ENCODE measurements around the gene CCDC122. TPM values are rescaled to one million over a fixed set of nuclear protein-coding genes. Genes with fewer than 3 reads are reported as not detected.

CCDC122 gene
- total and polyA plus RNA-seq, 2 of the 8 experiments (the other 6 are each of a cell fraction or from before 2014, with no cell fraction given): 2.9 to 5.8 TPM

DNA sequence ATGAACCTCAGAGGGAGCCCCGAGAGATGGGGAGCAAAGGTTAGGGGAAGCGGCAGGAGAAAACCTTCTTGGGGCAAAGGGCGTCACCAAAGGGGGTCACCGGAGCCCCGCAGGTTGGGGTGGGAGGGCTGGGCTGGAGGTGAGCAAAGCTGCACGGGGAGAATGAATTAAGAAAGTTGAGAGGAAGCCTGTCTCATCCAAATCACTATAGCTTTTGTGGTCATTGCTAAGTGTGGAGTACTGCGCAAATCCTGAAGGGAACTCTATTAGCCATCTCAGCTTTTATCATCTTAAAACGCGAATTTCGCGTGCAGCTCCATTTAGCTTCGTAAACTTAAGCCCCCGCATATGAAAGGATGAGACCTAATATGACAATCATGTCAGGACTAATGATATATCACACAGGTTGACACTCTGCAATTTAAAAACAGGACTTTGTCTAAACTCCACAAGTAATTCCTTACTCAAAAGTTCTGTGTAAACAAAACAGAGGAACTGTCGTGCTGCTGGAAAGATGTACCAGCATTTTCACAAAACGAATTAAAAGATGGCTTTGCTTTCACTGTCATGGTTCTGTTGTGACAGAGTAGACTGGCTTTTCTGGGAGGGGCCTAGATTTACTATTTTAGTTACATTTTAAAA lies 795 bp upstream of the CCDC122 start:
- H3K4me2 ChIP-seq (ENCODE audit: insufficient read depth in 1 of 2, low read depth in 2 of 2, low read length in 2 of 2): peak overlapping the region; percentile 67 to 94
- no peak overlapping the region for H2BK15ac ChIP-seq (ENCODE audit: low read length)
- H3K27me3 ChIP-seq (replicated peaks in 1 of 4; ENCODE audit: control insufficient read depth in 3 of 4, extremely low read depth in 1 of 4, insufficient read depth in 3 of 4, low read length in 3 of 4): peaks cover 0 to 8% (median 4%) of the 10 kb centered on the region in 4 experiments; a peak in 4 of 7 replicates
- H3K4me1 ChIP-seq (replicated peaks in 1 of 4; ENCODE audit: control insufficient read depth in 3 of 4, insufficient read depth in 4 of 4, low read length in 3 of 4): peaks cover 1 to 6% (median 3%) of the 10 kb centered on the region in 4 experiments; a peak in 4 of 7 replicates
- no peak overlapping the region for H2BK20ac ChIP-seq (ENCODE audit: low read length)
- DNase-seq (ENCODE audit: low read depth in 1 of 2, low spot score in 2 of 2) (no peak), FAIRE-seq (no peak)
- 26% methylated on average over 15 of the region's 15 CpGs; no CpG with 5 or more reads in 1 of the 2 experiments for WGBS, 2 experiments (ENCODE audit: extremely low coverage in 1 of 2, insufficient coverage in 1 of 2, insufficient read length in 1 of 2, insufficient replicate concordance in 2 of 2, low coverage in 1 of 2, low lambda C conversion rate in 2 of 2, missing lambda C conversion rate in 1 of 2)
- H3K79me1 ChIP-seq (ENCODE audit: low read depth, low read length): no peaks in the 10 kb centered on the region
- no peak overlapping the region for H2BK120ac ChIP-seq (replicated peaks; ENCODE audit: low read depth, low read length)
- no peak overlapping the region for H3K4ac ChIP-seq (replicated peaks; ENCODE audit: insufficient read length, low read depth, low read length)
- 0 out of 2 replicates have a peak overlapping the region, but pooled peaks have one; percentile 58 for H4K8ac ChIP-seq (ENCODE audit: extremely low read depth, insufficient read depth, low read length)
- no peak overlapping the region for H3K23ac ChIP-seq (ENCODE audit: insufficient read length)
- peaks cover 8% of the 10 kb centered on the region; the same call in 1 of the 2 replicates for H3K23me2 ChIP-seq (ENCODE audit: low read depth, low read length)
- H3K4me3 ChIP-seq (ENCODE audit: extremely low read depth in 1 of 4, insufficient read depth in 2 of 4, low read depth in 3 of 4, low read length in 4 of 4): peak overlapping the region; percentile 63 to 81 (median 66)
- H3K79me2 ChIP-seq (ENCODE audit: control insufficient read depth in 1 of 2, insufficient read depth in 2 of 2, low read length in 2 of 2): no peaks in the 10 kb centered on the region; a peak in 1 of 4 replicates
- ChIA-PET CTCF (ENCODE audit: partially characterized antibody) (interaction anchor here (0.6 kb wide), 1 partner anchor 76 kb away, joined by 3 read pairs; no protein-coding TSS in a partner anchor), POLR2A (ENCODE audit: partially characterized antibody) (interaction anchor here (0.8 kb wide), 1 partner anchor 75 kb away, joined by 3 read pairs; no protein-coding TSS in a partner anchor)
- no peak overlapping the region for H3K27ac ChIP-seq (ENCODE audit: low read depth, low read length)
- no peaks in the 10 kb centered on the region for H3K36me3 ChIP-seq (ENCODE audit: control insufficient read depth in 2 of 4, insufficient read depth in 4 of 4, low read length in 3 of 4)
- no peak overlapping the region for H3K14ac ChIP-seq (ENCODE audit: insufficient read length)
- H4K5ac ChIP-seq (ENCODE audit: insufficient read length, low read depth, low read length): no peak overlapping the region
- H2AK5ac ChIP-seq (ENCODE audit: low read depth, low read length): no peak overlapping the region
- H3K56ac ChIP-seq (replicated peaks; ENCODE audit: insufficient read length, low read depth, low read length): no peak overlapping the region
- H3K9me3 ChIP-seq (ENCODE audit: insufficient read depth in 2 of 2, low read depth in 1 of 2, low read length in 1 of 2): no peaks in the 10 kb centered on the region
- no peak overlapping the region for H2BK5ac ChIP-seq (ENCODE audit: low read depth, low read length)
- no peak overlapping the region for H4K91ac ChIP-seq (replicated peaks; ENCODE audit: insufficient read length, low read length)
- peak overlapping the region; percentile 93 for H2AFZ ChIP-seq (ENCODE audit: low read length)
- H4K20me1 ChIP-seq (replicated peaks in 1 of 2; ENCODE audit: control insufficient read depth in 1 of 2, insufficient read depth in 2 of 2, low read length in 2 of 2): no peaks in the 10 kb centered on the region
- peak overlapping the region; percentile 92; the same call in 1 of the 2 replicates for H3K18ac ChIP-seq (ENCODE audit: extremely low read depth, low read length)
- 0 out of 2 replicates have a peak overlapping the region, but pooled peaks have one; percentile 30 for H2BK12ac ChIP-seq (ENCODE audit: low read depth, low read length)
- H3K9ac ChIP-seq (replicated peaks in 1 of 4; ENCODE audit: extremely low read depth in 1 of 4, low read depth in 3 of 4, low read length in 3 of 4): peak overlapping the region in 2 of 4 experiments; percentile 41 to 47; a peak in 2 of 7 replicates
- TF ChIP-seq SIRT6 (IDR thresholded peaks at IDR 0.05; ENCODE audit: low read length) (no peak), SP2 (IDR thresholded peaks at IDR 0.05; ENCODE audit: low read length) (no peak), BACH1 (IDR thresholded peaks at IDR 0.05; ENCODE audit: low read length) (no peak), SRF (IDR thresholded peaks at IDR 0.05; ENCODE audit: low read depth, low read length) (no peak), KDM1A (IDR thresholded peaks at IDR 0.05; ENCODE audit: borderline replicate concordance, low read length) (no peak), TAF7 (optimal IDR thresholded peaks at IDR 0.05; ENCODE audit: borderline replicate concordance, low read depth, low read length) (no peak), HDAC6 (IDR thresholded peaks at IDR 0.05; ENCODE audit: low read depth, low read length) (no peak), CHD2 (IDR thresholded peaks at IDR 0.05; ENCODE audit: low read length) (no peak), CREB1 (IDR thresholded peaks at IDR 0.05) (no peak)
- TF ChIP-seq, protein P1, sequence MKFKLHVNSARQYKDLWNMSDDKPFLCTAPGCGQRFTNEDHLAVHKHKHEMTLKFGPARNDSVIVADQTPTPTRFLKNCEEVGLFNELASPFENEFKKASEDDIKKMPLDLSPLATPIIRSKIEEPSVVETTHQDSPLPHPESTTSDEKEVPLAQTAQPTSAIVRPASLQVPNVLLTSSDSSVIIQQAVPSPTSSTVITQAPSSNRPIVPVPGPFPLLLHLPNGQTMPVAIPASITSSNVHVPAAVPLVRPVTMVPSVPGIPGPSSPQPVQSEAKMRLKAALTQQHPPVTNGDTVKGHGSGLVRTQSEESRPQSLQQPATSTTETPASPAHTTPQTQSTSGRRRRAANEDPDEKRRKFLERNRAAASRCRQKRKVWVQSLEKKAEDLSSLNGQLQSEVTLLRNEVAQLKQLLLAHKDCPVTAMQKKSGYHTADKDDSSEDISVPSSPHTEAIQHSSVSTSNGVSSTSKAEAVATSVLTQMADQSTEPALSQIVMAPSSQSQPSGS (IDR thresholded peaks at IDR 0.05; ENCODE audit: low read length): no peak
- TF ChIP-seq, protein P2, sequence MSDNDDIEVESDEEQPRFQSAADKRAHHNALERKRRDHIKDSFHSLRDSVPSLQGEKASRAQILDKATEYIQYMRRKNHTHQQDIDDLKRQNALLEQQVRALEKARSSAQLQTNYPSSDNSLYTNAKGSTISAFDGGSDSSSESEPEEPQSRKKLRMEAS (IDR thresholded peaks at IDR 0.05): no peak
